Endothelial cell of umbilical vein (primary cell): ENCODE measurements around the gene ZNF618. TPM values are rescaled to one million over a fixed set of nuclear protein-coding genes. Genes with fewer than 3 reads are reported as not detected.

ENCODE experiments used
- BruUV-seq: library from RNA; stranded (reverse); fragments of 400-500 nt; replicated peaks from 2 replicates; lab custom pipeline; 2021; lab: Mats Ljungman, UMichigan
- CTCF ChIA-PET: fragments of 300-600, 350-600 bp; sonication (Branson Sonifier 250); formaldehyde crosslinking; loops from one replicate; lab custom pipeline; 2021; ENCODE audit warnings: antibody characterized with exemption, inconsistent platforms; lab: Charles Lee
- POLR2A ChIA-PET: fragments of 300-600, 350-600 bp; sonication (Branson Sonifier 250); formaldehyde crosslinking; loops from one replicate; lab custom pipeline; 2021; ENCODE audit warnings: antibody characterized with exemption, inconsistent platforms; lab: Charles Lee
- DNase-seq: peaks from one replicate; pipeline ENCODE4 v3.0.0-alpha.2; 2011; ENCODE audit warnings: low read depth, low spot score
- FAIRE-seq: peaks from 2 replicates; lab custom pipeline; 2011; peaks lifted over from hg19 to GRCh38; lab: Jason Lieb, UNC
- H2AFZ ChIP-seq: 2 replicates; pipeline ENCODE4 v1.6.0; 2012; ENCODE audit warnings: low read depth, low read length, control low read depth, inconsistent platforms
- H3K27ac ChIP-seq: 2 replicates; pipeline ENCODE4 v1.5.1; 2011; ENCODE audit warnings: low read depth, mild to moderate bottlenecking, control low read depth, low read length, moderate library complexity; ENCODE audit not compliant: insufficient read depth
- H3K27me3 ChIP-seq, 2 experiments: 2 replicates each; pipeline versions ENCODE4 v1.6.0 to v1.6.1; 2011; ENCODE audit warnings: low read length in 2 of 2, mixed read lengths in 1 of 2; ENCODE audit not compliant: control insufficient read depth in 2 of 2, insufficient read depth in 2 of 2
- H3K36me3 ChIP-seq, 2 experiments: 2 replicates in 1 of 2; 3 replicates in 1 of 2; pipeline ENCODE4 v1.5.1; 2011; ENCODE audit warnings: low read length in 2 of 2, mild to moderate bottlenecking in 1 of 2, moderate library complexity in 1 of 2; ENCODE audit not compliant: control insufficient read depth in 2 of 2, insufficient read depth in 2 of 2; ENCODE audit errors: extremely low read depth in 1 of 2
- H3K4me1 ChIP-seq: 3 replicates; pipeline ENCODE4 v1.5.1; 2011; ENCODE audit warnings: mild to moderate bottlenecking, low read length; ENCODE audit not compliant: control insufficient read depth, insufficient read depth; ENCODE audit errors: extremely low read depth
- H3K4me2 ChIP-seq: 2 replicates; pipeline ENCODE4 v1.6.1; 2011; ENCODE audit warnings: low read length, control low read depth, mixed read lengths; ENCODE audit not compliant: insufficient read depth
- H3K4me3 ChIP-seq, 3 experiments: fragments of 200-600 bp in 1 of 3; sonication (generic), shearing (Covaris generic) in 1 of 3; replicated peaks in 1 of 3; 2 replicates each; pipeline ENCODE4 v1.5.1; 2011 to 2016; ENCODE audit warnings: control low read depth in 3 of 3, low read length in 3 of 3, mild to moderate bottlenecking in 2 of 3, inconsistent platforms in 1 of 3, low read depth in 1 of 3, moderate library complexity in 1 of 3; ENCODE audit not compliant: insufficient read depth in 1 of 3
- H3K79me2 ChIP-seq: 2 replicates; pipeline ENCODE4 v1.6.0; 2012; ENCODE audit warnings: low read length, inconsistent platforms; ENCODE audit not compliant: control insufficient read depth, insufficient read depth
- H3K9ac ChIP-seq: replicated peaks from 2 replicates; pipeline ENCODE3; 2011; ENCODE audit warnings: low read length, control low read depth; ENCODE audit not compliant: insufficient read depth; ENCODE audit errors: extremely low read depth
- H3K9me1 ChIP-seq: replicated peaks from 3 replicates; pipeline ENCODE4 v1.6.0; 2011; ENCODE audit warnings: mild to moderate bottlenecking, low read length; ENCODE audit not compliant: control insufficient read depth, insufficient read depth; ENCODE audit errors: extremely low read depth
- H3K9me3 ChIP-seq: replicated peaks from 2 replicates; pipeline ENCODE4 v1.5.1; 2012; ENCODE audit warnings: low read length, inconsistent platforms; ENCODE audit not compliant: control insufficient read depth, insufficient read depth
- H4K20me1 ChIP-seq: replicated peaks from 2 replicates; pipeline ENCODE3; 2011; ENCODE audit warnings: mild to moderate bottlenecking, low read length; ENCODE audit not compliant: control insufficient read depth, insufficient read depth; ENCODE audit errors: extremely low read depth
- CTCF ChIP-seq, 2 donors: IDR thresholded peaks; 1 replicate in 1 of 2; 2 replicates in 1 of 2; pipeline ENCODE4 v1.5.1; 2011; ENCODE audit warnings: low read length in 2 of 2, mild to moderate bottlenecking in 2 of 2, moderate library complexity in 2 of 2, control low read depth in 1 of 2, inconsistent platforms in 1 of 2, low read depth in 1 of 2; ENCODE audit not compliant: insufficient read depth in 1 of 2; ENCODE audit errors: extremely low read depth in 1 of 2
- EZH2 ChIP-seq: IDR thresholded peaks from 2 replicates; pipeline ENCODE4 v1.6.1; 2012; ENCODE audit warnings: borderline replicate concordance, low read depth, mild to moderate bottlenecking, moderate library complexity, low read length, inconsistent platforms; ENCODE audit not compliant: severe bottlenecking
- FOS ChIP-seq: IDR thresholded peaks from 2 replicates; pipeline ENCODE4 v1.6.1; 2011; ENCODE audit warnings: mild to moderate bottlenecking, low read length, moderate library complexity, borderline replicate concordance; ENCODE audit not compliant: insufficient read depth
- JUN ChIP-seq: IDR thresholded peaks from 2 replicates; pipeline ENCODE4 v1.6.1; 2011; ENCODE audit warnings: borderline replicate concordance, low read depth; ENCODE audit not compliant: insufficient read length, insufficient read depth
- MYC ChIP-seq: IDR thresholded peaks from one replicate; pipeline ENCODE4 v1.6.1; 2011; ENCODE audit warnings: mild to moderate bottlenecking, low read depth, low read length
- POLR2A ChIP-seq: IDR thresholded peaks from 2 replicates; pipeline ENCODE4 v1.6.1; 2012; ENCODE audit warnings: low read depth, mild to moderate bottlenecking, control low read depth, low read length
- POLR2AphosphoS5 ChIP-seq: IDR thresholded peaks from 2 replicates; pipeline ENCODE4 v1.6.1; 2012; ENCODE audit warnings: low read depth, mild to moderate bottlenecking, control low read depth, low read length, moderate library complexity; ENCODE audit not compliant: insufficient read depth
- dilution Hi-C: fragments of 300-500 bp; cut with MboI; formaldehyde crosslinking; loops from one replicate; pipeline ENCODE4 v1.15.0; 2019; ENCODE audit warnings: low sequenced_read_pairs; ENCODE audit not compliant: extremely low pct_ligation_motif_present
- intact Hi-C: fragments of 100-400 bp; cut with micrococcal nuclease; formaldehyde crosslinking; loops from one replicate; pipeline ENCODE4 v1.10.0; 2022
- polyA plus RNA-seq, 4 experiments: library from polyadenylated mRNA; depleted of rRNA in 3 of 4; stranded (reverse) in 3 of 4; unstranded in 1 of 4; fragments of >200 nt; gene quantifications; 2 replicates each; pipeline versions ENCODE4 v1.2.1 to v1.2.3, GENCODE V29; 2011 to 2012; ENCODE audit warnings: missing spikeins in 1 of 4
- total RNA-seq: library from RNA; stranded (reverse); gene quantifications from 2 replicates; pipeline ENCODE4 v1.2.3, GENCODE V29; 2021

The ZNF618 gene
- total and polyA plus RNA-seq, 2 donors (not counting 3 experiments of a cell fraction or from before 2014, with no cell fraction given) = 22.6 to 80.3 TPM

DNA sequence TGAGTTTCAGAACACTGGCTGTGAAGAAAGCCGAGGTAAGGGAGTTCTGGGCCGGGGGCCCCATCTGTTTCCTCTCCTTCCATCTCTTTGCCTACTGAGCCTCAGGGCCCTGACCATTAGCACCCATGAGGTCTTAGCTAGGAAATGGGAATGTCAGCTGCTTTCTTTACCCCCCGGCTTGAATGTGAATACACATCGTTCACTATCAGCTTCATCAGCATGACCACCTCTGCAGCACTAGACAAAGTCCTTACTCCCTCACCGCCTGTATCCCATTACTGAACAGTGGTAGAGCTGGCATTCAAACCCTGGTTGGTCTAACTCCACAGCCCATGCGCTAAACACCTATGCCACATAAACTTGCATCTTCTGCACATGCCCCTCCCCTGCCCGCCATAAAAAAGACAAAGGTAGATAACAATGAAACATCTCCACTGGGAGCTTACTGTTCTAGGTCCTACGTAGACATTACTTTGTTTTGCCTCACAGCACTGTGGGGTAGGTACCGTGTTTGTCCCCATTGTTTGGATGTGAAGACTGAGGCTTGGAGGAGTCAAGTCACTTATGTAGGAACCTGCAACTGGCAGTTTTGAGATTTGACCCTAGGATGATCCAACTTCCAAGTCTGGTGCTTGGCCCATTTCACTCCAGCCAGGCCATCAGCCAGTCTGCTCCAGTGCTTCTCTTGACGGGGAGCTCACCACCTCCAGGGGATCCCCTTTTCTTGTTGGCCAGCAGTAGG lies 108.7 kb downstream of the ZNF618 start:
- Histone ChIP-seq H3K4me3 (no peak overlapping the region), H3K9ac (no peak overlapping the region), H3K27ac (no peak overlapping the region), H3K36me3 (peaks cover 3 to 32% of the 10 kb centered on the region in 2 experiments), H2AFZ (no peak overlapping the region), H3K9me1 (no peaks in the 10 kb centered on the region), H3K4me2 (no peak overlapping the region), H3K4me1 (peaks cover 10% of the 10 kb centered on the region), H3K27me3 (no peaks in the 10 kb centered on the region), H3K79me2 (peaks cover 43% of the 10 kb centered on the region), H4K20me1 (peaks cover 3% of the 10 kb centered on the region), H3K9me3 (no peaks in the 10 kb centered on the region)
- no peak for TF ChIP-seq FOS
- no peak for TF ChIP-seq MYC
- no peak for TF ChIP-seq CTCF (IDR thresholded peaks at IDR 0.05; ENCODE audit: extremely low read depth in 1 of 2, insufficient read depth in 1 of 2, low read depth in 1 of 2, low read length in 2 of 2)
- TF ChIP-seq EZH2 = no peak
- TF ChIP-seq JUN = no peak
- TF ChIP-seq POLR2AphosphoS5 = no peak
- TF ChIP-seq POLR2A = no peak
- no TSS peak for BruUV-seq
- POLR2A ChIA-PET = no interaction called here
- CTCF ChIA-PET = interaction anchor here (1.2 to 1.4 kb wide), 2 partner anchors 10 to 21 kb away, joined by 4 to 5 read pairs; no protein-coding TSS in a partner anchor
- no peak for DNase-seq
- intact Hi-C loops (no loop called here), dilution Hi-C loops (no loop called here)
- no peak for FAIRE-seq
